ENCODE results near the gene TLDC2.

The TLDC2 gene

DNA sequence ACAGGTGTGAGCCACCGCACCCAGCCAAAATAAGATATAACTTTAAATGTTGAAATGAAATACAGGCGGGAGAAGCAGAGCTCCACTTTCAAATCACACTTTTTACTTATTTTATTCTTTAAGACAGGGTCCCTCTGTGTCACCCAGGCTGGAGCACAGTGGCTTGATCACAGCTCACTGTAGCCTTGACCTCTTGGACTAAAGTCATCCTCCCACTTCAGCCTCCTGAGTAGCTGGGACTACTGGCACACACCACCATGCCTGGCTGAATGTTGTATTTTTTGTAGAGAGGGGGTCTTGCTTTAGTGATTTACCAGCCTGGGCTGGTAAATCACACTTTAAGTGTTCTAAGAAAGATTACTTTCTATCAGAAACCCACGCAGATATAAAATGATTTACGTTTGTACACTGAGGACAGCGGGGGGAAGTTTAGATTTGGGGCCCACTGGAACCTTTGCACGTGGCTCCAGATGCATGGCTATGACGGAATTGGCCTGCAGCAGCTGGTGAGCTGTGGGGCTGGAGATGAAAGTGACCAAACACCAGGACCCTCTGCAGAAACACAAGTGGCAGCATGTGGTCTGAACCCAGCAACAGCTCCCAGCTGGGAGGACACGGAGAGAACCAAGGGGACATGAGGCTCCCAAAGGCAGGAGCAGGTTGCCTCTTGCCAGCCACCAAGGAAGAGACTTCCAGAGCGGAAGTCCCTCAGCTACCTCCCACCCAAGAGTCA lies 26.4 kb upstream of the TLDC2 start:
- DNase-seq (ENCODE audit: low read depth in 3 of 3), result no peak

- DNase-seq (ENCODE audit: low read depth in 3 of 3), result no peak
Measured at GRCh38 chr20:36850759-36851158, 25.2 kb upstream of the TLDC2 start.

DNA sequence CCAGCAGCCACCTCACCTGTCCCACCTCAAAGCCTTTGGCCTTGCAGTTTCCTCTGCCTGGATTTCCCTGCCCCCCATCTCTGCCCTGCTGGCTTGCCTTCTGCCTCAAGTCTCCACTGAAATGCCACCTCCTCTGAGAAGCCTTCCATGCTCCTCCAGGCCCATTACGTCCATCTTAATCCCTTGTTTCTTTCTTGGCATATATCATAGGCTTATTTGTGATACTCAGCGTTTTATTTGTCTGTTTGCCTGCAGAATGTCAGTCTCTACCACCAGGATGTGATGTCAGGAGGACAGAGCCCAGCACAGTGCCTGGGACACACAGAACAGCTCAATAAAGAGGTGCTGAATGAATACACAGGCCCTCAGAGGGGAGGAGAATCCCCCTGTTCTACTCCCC lies 24.4 kb upstream of the TLDC2 start:
- DNase-seq (ENCODE audit: low read depth in 3 of 3), result no peak

DNA sequence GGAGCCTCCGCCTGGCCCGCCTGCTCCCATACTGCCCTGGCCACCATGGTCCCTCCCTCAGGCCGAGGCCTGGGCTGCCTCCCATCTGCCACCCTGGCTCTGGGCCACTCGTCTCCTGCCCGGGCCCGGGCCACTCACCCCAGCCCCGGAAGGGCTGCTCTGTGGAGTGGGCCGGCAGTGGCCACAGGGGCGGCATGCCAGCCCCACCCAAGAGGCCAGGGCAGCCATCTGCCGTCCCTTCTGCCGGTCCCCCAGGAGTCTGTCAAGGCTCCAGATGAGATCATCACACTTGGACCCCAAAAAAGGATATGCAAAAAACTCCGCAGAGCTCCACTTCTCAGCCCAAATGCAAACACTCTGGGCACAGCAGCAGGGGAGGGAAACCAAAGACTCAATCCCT lies 23.8 kb upstream of the TLDC2 start:
- no peak for DNase-seq (ENCODE audit: low read depth in 3 of 3)

GRCh38 chr20:36854348-36855240 lies 21.3 kb upstream of the TLDC2 start:
- DNase-seq (ENCODE audit: low read depth in 3 of 3), result no peak

DNA sequence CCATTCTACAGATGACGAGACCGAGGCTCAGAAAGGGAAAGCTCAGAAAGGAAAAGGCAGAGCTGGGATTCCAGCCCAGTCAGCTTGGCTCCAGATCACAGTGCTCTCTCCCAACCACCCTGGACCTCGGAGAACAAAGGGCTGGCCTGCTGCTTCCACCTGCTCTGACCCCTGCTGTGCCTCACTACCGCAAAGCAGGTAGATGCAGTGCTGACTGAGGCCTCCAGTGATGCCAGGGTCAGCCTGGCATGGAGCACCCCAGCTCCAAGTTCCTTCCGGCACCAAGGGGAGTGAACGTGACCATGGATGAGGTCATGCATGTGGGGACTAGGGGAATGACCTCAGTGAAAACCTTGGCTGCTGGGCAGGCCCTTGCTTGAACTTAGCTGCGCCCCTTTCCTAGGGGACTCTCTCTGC lies 20.7 kb upstream of the TLDC2 start:
- DNase-seq (ENCODE audit: low read depth in 3 of 3), result no peak

DNA sequence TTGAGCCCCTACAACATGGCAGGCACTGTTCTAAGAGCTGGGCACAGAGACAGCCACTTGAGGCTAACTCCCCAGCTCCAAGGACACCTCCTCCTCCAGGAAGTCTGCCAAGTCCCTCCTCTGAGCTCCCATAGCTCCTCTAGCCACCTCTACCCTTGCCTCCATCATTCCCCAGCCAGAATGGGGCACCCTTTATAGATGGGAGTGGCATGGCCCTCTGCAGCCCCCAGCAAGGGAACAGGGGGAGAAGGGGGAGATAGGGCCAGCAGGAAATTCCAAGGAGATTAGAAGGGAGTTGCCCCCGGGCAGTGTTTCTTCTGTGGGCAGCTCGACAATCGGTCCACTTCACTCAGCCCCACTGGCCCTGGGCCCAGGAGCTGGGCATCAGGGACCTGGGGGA lies 19.7 kb upstream of the TLDC2 start:
- no peak for DNase-seq (ENCODE audit: low read depth in 3 of 3)

GRCh38 chr20:36856691-36857635 lies 19.0 kb upstream of the TLDC2 start:
- no peak for DNase-seq (ENCODE audit: low read depth in 3 of 3)

GRCh38 chr20:36859282-36859555 lies 16.7 kb upstream of the TLDC2 start:
- DNase-seq (ENCODE audit: low read depth in 3 of 3), result no peak

- no peak for DNase-seq (ENCODE audit: low read depth in 3 of 3)
Measured at GRCh38 chr20:36859700-36860330, 16.1 kb upstream of the TLDC2 start.

- no peak for DNase-seq (ENCODE audit: low read depth in 3 of 3)
Measured at GRCh38 chr20:36860339-36860738, 15.6 kb upstream of the TLDC2 start.

DNA sequence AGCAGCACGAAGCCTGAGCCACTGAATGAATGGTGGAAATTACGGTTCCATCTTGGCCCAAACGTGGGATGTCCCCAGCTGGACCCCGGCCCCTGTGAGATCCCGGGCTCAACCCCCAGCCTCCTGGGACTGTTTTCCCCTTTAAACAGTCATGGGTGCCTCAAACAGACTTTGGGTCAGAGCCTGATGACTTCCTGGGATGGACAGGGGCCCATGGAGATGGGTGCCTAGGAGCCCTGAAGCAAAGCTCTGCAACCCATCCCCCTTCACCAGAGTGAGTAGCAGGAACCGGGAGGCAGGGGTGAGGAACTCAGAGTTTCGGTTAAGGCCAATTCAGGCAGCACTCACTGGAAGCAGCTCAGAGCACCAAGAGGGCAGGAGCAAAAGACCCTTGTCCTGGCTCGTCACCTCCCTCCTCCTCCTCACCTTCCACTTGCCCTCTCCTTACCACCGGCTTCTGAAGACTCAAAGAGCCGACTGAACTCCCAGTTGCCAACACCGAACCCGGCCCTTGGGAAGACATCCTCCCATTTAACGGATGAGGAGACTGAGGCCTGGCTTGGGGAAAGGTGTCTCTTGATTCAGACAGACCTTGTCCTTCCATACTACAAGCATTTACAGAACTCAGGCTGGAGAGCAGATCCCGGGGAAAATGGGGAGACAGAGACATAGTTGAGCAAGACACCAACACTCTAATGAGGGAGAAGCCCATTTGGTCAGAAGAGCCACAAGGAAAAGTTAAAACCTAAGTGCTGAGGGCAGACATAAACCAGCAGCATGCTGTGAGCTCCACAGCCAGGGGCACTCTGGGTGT lies 14.9 kb upstream of the TLDC2 start:
- no peak for DNase-seq (ENCODE audit: low read depth in 3 of 3)

DNA sequence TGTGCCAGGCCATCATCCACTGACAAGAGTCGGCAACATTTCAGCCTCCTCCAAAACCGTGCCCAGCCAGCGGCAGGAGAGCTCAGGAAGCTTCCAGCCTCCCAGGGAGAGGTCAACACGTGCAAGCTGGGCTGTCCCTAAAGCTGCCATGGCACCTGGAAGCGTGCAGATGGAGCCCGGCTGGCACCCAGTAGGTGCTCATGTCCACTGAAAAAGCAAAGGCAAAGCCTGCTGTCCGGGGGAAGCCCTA lies 14.4 kb upstream of the TLDC2 start:
- DNase-seq (ENCODE audit: low read depth in 3 of 3), result no peak

DNA sequence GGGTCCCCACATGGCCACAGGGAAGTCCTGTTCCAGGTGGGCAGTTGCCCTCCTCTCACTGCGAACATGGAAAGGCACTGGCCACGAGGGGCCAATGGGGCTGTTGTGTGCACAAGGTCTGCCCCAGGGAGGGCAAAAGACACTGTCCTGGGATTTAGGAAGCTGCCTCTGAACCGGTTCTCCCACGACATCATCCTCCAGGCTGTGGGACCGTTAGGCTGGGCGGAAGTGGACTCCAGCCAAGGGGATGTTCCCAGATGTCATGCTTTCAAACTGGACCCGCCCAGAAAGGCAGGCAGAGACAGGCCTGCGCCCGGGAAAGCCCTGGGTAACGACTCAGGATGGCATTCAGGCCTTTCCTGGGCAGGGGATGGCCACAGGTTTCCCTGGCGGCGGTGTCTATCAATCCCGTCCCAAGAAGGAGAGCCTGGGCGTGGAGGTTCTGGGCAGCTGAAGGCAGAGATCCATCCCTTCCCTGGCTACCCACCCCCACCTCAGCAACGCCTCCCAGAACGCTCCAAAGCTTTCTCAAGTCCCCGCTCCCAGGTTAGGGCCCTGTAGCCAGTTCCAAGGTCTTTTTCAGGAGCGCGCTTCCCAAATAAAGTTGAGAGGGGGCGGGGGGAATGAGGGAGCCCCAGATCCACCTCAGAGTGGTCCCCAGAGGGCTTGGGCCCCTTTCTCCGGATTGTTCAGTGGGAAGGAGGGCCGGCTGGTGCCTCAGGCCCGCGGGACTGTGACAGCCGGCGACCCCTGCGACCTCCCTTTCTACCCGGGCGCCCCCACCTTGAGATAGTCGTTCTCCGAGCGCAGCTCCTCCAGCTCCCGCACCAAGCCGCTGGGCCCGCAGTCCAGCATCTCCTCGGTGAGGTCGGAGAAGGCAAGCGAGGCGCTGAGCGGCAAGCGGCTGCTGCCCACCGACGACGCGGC lies 13.8 kb upstream of the TLDC2 start:
- no peak for DNase-seq (ENCODE audit: low read depth in 3 of 3)

- no peak for DNase-seq (ENCODE audit: low read depth in 3 of 3)
Measured at GRCh38 chr20:36862857-36863668, 12.9 kb upstream of the TLDC2 start.

GRCh38 chr20:36865076-36865860 lies 10.7 kb upstream of the TLDC2 start:
- DNase-seq (ENCODE audit: low read depth in 3 of 3), result no peak

DNA sequence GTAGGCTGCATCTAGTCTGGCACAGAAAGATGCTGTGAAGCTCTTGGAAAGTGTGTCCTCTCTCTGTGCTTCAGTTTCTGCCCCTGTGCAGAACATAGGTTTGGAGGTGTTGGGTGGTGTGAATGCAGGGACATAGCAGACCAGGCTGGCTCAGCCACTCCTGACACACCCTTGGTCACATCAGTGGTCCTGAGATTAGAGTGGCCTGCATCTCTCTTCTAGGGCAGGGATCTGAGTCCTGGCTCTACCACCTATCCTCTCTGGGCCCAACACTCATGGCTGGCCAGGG lies 10.1 kb upstream of the TLDC2 start:
- no peak for DNase-seq (ENCODE audit: low read depth in 3 of 3)

- no peak for DNase-seq (ENCODE audit: low read depth in 3 of 3)
Measured at GRCh38 chr20:36866164-36866563, 9.8 kb upstream of the TLDC2 start.

All from stimulated activated CD4-positive, alpha-beta T cell treated with anti-CD3 and anti-CD28 coated beads, TNF-alpha, amount 100 ng/mL, for 48 hours (primary cell).